Erythroblast (primary cell): ENCODE measurements around the gene PLD2.

Experiments
- DNase-seq, 2 experiments: peaks; one replicate each; lab custom pipeline; 2025; lab: John Stamatoyannopoulos, UW
- GATA1 ChIP-seq: IDR thresholded peaks from 2 replicates; pipeline ENCODE4 v1.6.1; 2011; ENCODE audit warnings: low read depth, mild to moderate bottlenecking, control low read depth, low read length, moderate library complexity
- POLR2A ChIP-seq: IDR thresholded peaks from 2 replicates; pipeline ENCODE4 v1.6.1; 2011; ENCODE audit warnings: mild to moderate bottlenecking, low read length

The PLD2 gene

GRCh38 chr17:4782652-4783051, 24.3 kb upstream of the PLD2 start:
- DNase-seq: peak; percentile 29 to 52

GRCh38 chr17:4785311-4786105, 21.4 kb upstream of the PLD2 start:
- DNase-seq: no peak
- TF ChIP-seq POLR2A (no peak), GATA1 (no peak)

More at GRCh38 chr17:4782652-4783051, 24.3 kb upstream of the PLD2 start:
- TF ChIP-seq GATA1 (no peak), POLR2A (no peak)

GRCh38 chr17:4786106-4786511, 20.8 kb upstream of the PLD2 start, which contains the start of gene VMO1:
VMO1 (minus strand) TSS chr17:4786364; CDS start chr17:4786352, 12 bp downstream.
- DNase-seq: no peak
- TF ChIP-seq GATA1 (no peak), POLR2A (no peak)

GRCh38 chr17:4786516-4786915, 20.4 kb upstream of the PLD2 start:
- DNase-seq: no peak
- no peak for TF ChIP-seq POLR2A
- no peak for TF ChIP-seq GATA1

GRCh38 chr17:4788159-4788806, 18.7 kb upstream of the PLD2 start:
- no peak for DNase-seq
- TF ChIP-seq POLR2A (no peak), GATA1 (no peak)

GRCh38 chr17:4788807-4789700, 17.9 kb upstream of the PLD2 start, which contains the start of gene GLTPD2:
GLTPD2 (plus strand) TSS chr17:4788964; CDS start chr17:4789012, 48 bp downstream.
- no peak for DNase-seq
- no peak for TF ChIP-seq GATA1
- no peak for TF ChIP-seq POLR2A

GRCh38 chr17:4789701-4789950, 17.3 kb upstream of the PLD2 start:
- no peak for DNase-seq
- TF ChIP-seq POLR2A (no peak), GATA1 (no peak)

GRCh38 chr17:4789951-4790704, 16.8 kb upstream of the PLD2 start:
- peak; percentile 70 for TF ChIP-seq POLR2A
- TF ChIP-seq GATA1: no peak
- DNase-seq: peak; percentile 88 to 93

GRCh38 chr17:4790705-4791088, 16.3 kb upstream of the PLD2 start:
- no peak for TF ChIP-seq POLR2A
- TF ChIP-seq GATA1: no peak
- DNase-seq: no peak

GRCh38 chr17:4795168-4795567, 11.8 kb upstream of the PLD2 start:
- TF ChIP-seq POLR2A (no peak), GATA1 (no peak)
- no peak for DNase-seq

GRCh38 chr17:4796552-4796920, 10.4 kb upstream of the PLD2 start:
- TF ChIP-seq GATA1: no peak
- no peak for TF ChIP-seq POLR2A

GRCh38 chr17:4800462-4801196, 6.3 kb upstream of the PLD2 start:
- no peak for TF ChIP-seq GATA1
- no peak for DNase-seq

More at GRCh38 chr17:4796552-4796920, 10.4 kb upstream of the PLD2 start:
- DNase-seq: peak; percentile 58 to 62
